Activated CD8-positive, alpha-beta memory T cell treated with anti-CD3 and anti-CD28 coated beads, Interleukin-2, amount 10 ng/mL, durations not matched to agents 7 days and 5 days (primary cell): ENCODE data around the gene RNF148. TPM values are rescaled to one million over a fixed set of nuclear protein-coding genes. Genes with fewer than 3 reads are reported as not detected.
"Not testable (repeated sequence)": the region's sequence is repeated elsewhere in the genome, so short reads cannot be mapped to it uniquely, and the experiment has no call there.

Experiments
- ATAC-seq: fragments of 150-1000 bp; cut with Tn5 transposase; one replicate; pipeline ENCODE4 v1.10.0; 2021; ENCODE audit warnings: moderate library complexity
- CTCF ChIA-PET: fragments of 350-600 bp; sonication (Branson Sonifier 250); formaldehyde crosslinking; loops from one replicate; lab custom pipeline; 2021; ENCODE audit warnings: antibody characterized with exemption; lab: Charles Lee
- DNase-seq: peaks from one replicate; pipeline ENCODE4 v3.0.0-alpha.2; 2020
- H3K27ac Mint-ChIP-seq: one replicate; pipeline ENCODE4 v1.8.0; 2021; ENCODE audit warnings: mild to moderate bottlenecking, mixed read lengths
- H3K27me3 Mint-ChIP-seq: one replicate; pipeline ENCODE4 v1.8.0; 2021; ENCODE audit warnings: mixed read lengths
- H3K36me3 Mint-ChIP-seq: one replicate; pipeline ENCODE4 v1.8.0; 2021; ENCODE audit warnings: mild to moderate bottlenecking, mixed read lengths
- H3K4me1 Mint-ChIP-seq: one replicate; pipeline ENCODE4 v1.8.0; 2021; ENCODE audit warnings: mixed read lengths
- H3K4me3 Mint-ChIP-seq: one replicate; pipeline ENCODE4 v1.8.0; 2021; ENCODE audit warnings: mild to moderate bottlenecking, moderate library complexity, mixed read lengths
- H3K9me3 Mint-ChIP-seq: one replicate; pipeline ENCODE4 v1.8.0; 2022; ENCODE audit warnings: low read depth, mixed read lengths
- total RNA-seq, 2 experiments: library from RNA; stranded (reverse); gene quantifications; one replicate each; pipeline ENCODE4 v1.2.3, GENCODE V29; 2021

Gene RNF148
- total RNA-seq, 2 experiments from 2014 or later: not detected

GRCh38 chr7:122682815-122683550 lies 19.7 kb downstream of the RNF148 start:
- CTCF ChIA-PET: no interaction called here
- ATAC-seq (no peak), DNase-seq (no peak)
- Mint-ChIP-seq H3K36me3 (no peaks in the 10 kb centered on the region), H3K27me3 (no peaks in the 10 kb centered on the region), H3K4me1 (no peaks in the 10 kb centered on the region), H3K27ac (no peak overlapping the region), H3K4me3 (no peak overlapping the region), H3K9me3 (peaks cover 2% of the 10 kb centered on the region)

GRCh38 chr7:122681186-122681585 lies 21.5 kb downstream of the RNF148 start:
- H3K9me3 Mint-ChIP-seq, CTCF ChIA-PET, H3K4me1 Mint-ChIP-seq, H3K36me3 Mint-ChIP-seq, ATAC-seq, H3K4me3 Mint-ChIP-seq, H3K27me3 Mint-ChIP-seq, DNase-seq, H3K27ac Mint-ChIP-seq: not testable (repeated sequence)

- H3K27me3 Mint-ChIP-seq: no peaks in the 10 kb centered on the region
- CTCF ChIA-PET: no interaction called here
- H3K36me3 Mint-ChIP-seq: no peaks in the 10 kb centered on the region
- H3K4me3 Mint-ChIP-seq: no peak overlapping the region
- H3K4me1 Mint-ChIP-seq: no peaks in the 10 kb centered on the region
- DNase-seq (no peak), ATAC-seq (no peak)
- peaks cover 2% of the 10 kb centered on the region for H3K9me3 Mint-ChIP-seq
- H3K27ac Mint-ChIP-seq: no peak overlapping the region
Observed at GRCh38 chr7:122679813-122680212, 22.9 kb downstream of the RNF148 start.

GRCh38 chr7:122679269-122679709 lies 23.4 kb downstream of the RNF148 start:
- DNase-seq, ATAC-seq, H3K4me1 Mint-ChIP-seq, H3K36me3 Mint-ChIP-seq, H3K9me3 Mint-ChIP-seq, H3K27ac Mint-ChIP-seq, H3K4me3 Mint-ChIP-seq, H3K27me3 Mint-ChIP-seq, CTCF ChIA-PET: not testable (repeated sequence)

GRCh38 chr7:122677149-122677548 lies 25.6 kb downstream of the RNF148 start:
- peaks cover 5% of the 10 kb centered on the region for H3K9me3 Mint-ChIP-seq
- no peak overlapping the region for H3K27ac Mint-ChIP-seq
- ATAC-seq (no peak), DNase-seq (no peak)
- H3K4me1 Mint-ChIP-seq: no peaks in the 10 kb centered on the region
- H3K36me3 Mint-ChIP-seq: no peaks in the 10 kb centered on the region
- no peak overlapping the region for H3K4me3 Mint-ChIP-seq
- CTCF ChIA-PET: no interaction called here
- no peaks in the 10 kb centered on the region for H3K27me3 Mint-ChIP-seq

- Mint-ChIP-seq H3K27ac (no peak overlapping the region), H3K4me3 (no peak overlapping the region), H3K27me3 (no peaks in the 10 kb centered on the region), H3K36me3 (no peaks in the 10 kb centered on the region), H3K9me3 (peaks cover 5% of the 10 kb centered on the region), H3K4me1 (no peaks in the 10 kb centered on the region)
- CTCF ChIA-PET: no interaction called here
- ATAC-seq: no peak
- DNase-seq: no peak
Observed at GRCh38 chr7:122676466-122676865, 26.3 kb downstream of the RNF148 start.

- CTCF ChIA-PET: no interaction called here
- no peak for ATAC-seq
Observed at GRCh38 chr7:122675621-122676020, 27.1 kb downstream of the RNF148 start.

GRCh38 chr7:122675011-122675410 lies 27.7 kb downstream of the RNF148 start:
- H3K27me3 Mint-ChIP-seq: no peaks in the 10 kb centered on the region
- H3K9me3 Mint-ChIP-seq: peaks cover 7% of the 10 kb centered on the region
- no peak for ATAC-seq
- no peak overlapping the region for H3K4me3 Mint-ChIP-seq
- no peaks in the 10 kb centered on the region for H3K4me1 Mint-ChIP-seq
- no peaks in the 10 kb centered on the region for H3K36me3 Mint-ChIP-seq
- CTCF ChIA-PET: no interaction called here
- H3K27ac Mint-ChIP-seq: no peak overlapping the region
- no peak for DNase-seq

More at GRCh38 chr7:122675621-122676020, 27.1 kb downstream of the RNF148 start:
- no peak overlapping the region for H3K27ac Mint-ChIP-seq
- H3K36me3 Mint-ChIP-seq: no peaks in the 10 kb centered on the region
- H3K27me3 Mint-ChIP-seq: no peaks in the 10 kb centered on the region
- DNase-seq: no peak
- no peak overlapping the region for H3K4me3 Mint-ChIP-seq
- peaks cover 7% of the 10 kb centered on the region for H3K9me3 Mint-ChIP-seq
- H3K4me1 Mint-ChIP-seq: no peaks in the 10 kb centered on the region

- Mint-ChIP-seq H3K27ac (no peak overlapping the region), H3K36me3 (no peaks in the 10 kb centered on the region), H3K9me3 (peaks cover 7% of the 10 kb centered on the region), H3K27me3 (no peaks in the 10 kb centered on the region), H3K4me3 (no peak overlapping the region), H3K4me1 (no peaks in the 10 kb centered on the region)
- ATAC-seq (no peak), DNase-seq (no peak)
- CTCF ChIA-PET: no interaction called here
Observed at GRCh38 chr7:122674502-122674901, 28.2 kb downstream of the RNF148 start.

GRCh38 chr7:122673951-122674350 lies 28.8 kb downstream of the RNF148 start:
- CTCF ChIA-PET: no interaction called here
- DNase-seq (no peak), ATAC-seq (no peak)
- Mint-ChIP-seq H3K4me3 (no peak overlapping the region), H3K4me1 (no peaks in the 10 kb centered on the region), H3K36me3 (no peaks in the 10 kb centered on the region), H3K9me3 (peaks cover 5% of the 10 kb centered on the region), H3K27ac (no peak overlapping the region), H3K27me3 (no peaks in the 10 kb centered on the region)

GRCh38 chr7:122672536-122672935 lies 30.2 kb downstream of the RNF148 start:
- H3K27me3 Mint-ChIP-seq: no peaks in the 10 kb centered on the region
- H3K36me3 Mint-ChIP-seq: no peaks in the 10 kb centered on the region
- DNase-seq: no peak
- ATAC-seq: no peak
- H3K4me3 Mint-ChIP-seq: no peak overlapping the region
- H3K9me3 Mint-ChIP-seq: peaks cover 5% of the 10 kb centered on the region
- CTCF ChIA-PET: no interaction called here
- no peaks in the 10 kb centered on the region for H3K4me1 Mint-ChIP-seq
- no peak overlapping the region for H3K27ac Mint-ChIP-seq

- H3K4me1 Mint-ChIP-seq: no peaks in the 10 kb centered on the region
- ATAC-seq: no peak
Observed at GRCh38 chr7:122663733-122664132, 39.0 kb downstream of the RNF148 start.

GRCh38 chr7:122658856-122659255 lies 43.9 kb downstream of the RNF148 start:
- CTCF ChIA-PET: no interaction called here

More at GRCh38 chr7:122663733-122664132, 39.0 kb downstream of the RNF148 start:
- peaks cover 7% of the 10 kb centered on the region for H3K9me3 Mint-ChIP-seq
- CTCF ChIA-PET: no interaction called here
- DNase-seq: no peak
- H3K36me3 Mint-ChIP-seq: no peaks in the 10 kb centered on the region
- no peak overlapping the region for H3K27ac Mint-ChIP-seq
- no peak overlapping the region for H3K4me3 Mint-ChIP-seq
- no peaks in the 10 kb centered on the region for H3K27me3 Mint-ChIP-seq

GRCh38 chr7:122653685-122654084 lies 49.0 kb downstream of the RNF148 start:
- H3K36me3 Mint-ChIP-seq: no peaks in the 10 kb centered on the region
- H3K9me3 Mint-ChIP-seq: peaks cover 5% of the 10 kb centered on the region
- no peak for ATAC-seq
- no peak overlapping the region for H3K27ac Mint-ChIP-seq
- no peak overlapping the region for H3K4me3 Mint-ChIP-seq
- H3K4me1 Mint-ChIP-seq: no peaks in the 10 kb centered on the region
- H3K27me3 Mint-ChIP-seq: no peaks in the 10 kb centered on the region
- CTCF ChIA-PET: no interaction called here
- DNase-seq: no peak

More at GRCh38 chr7:122658856-122659255, 43.9 kb downstream of the RNF148 start:
- peaks cover 12% of the 10 kb centered on the region for H3K9me3 Mint-ChIP-seq
- DNase-seq: no peak
- no peak overlapping the region for H3K4me3 Mint-ChIP-seq
- no peak overlapping the region for H3K27ac Mint-ChIP-seq
- no peaks in the 10 kb centered on the region for H3K36me3 Mint-ChIP-seq
- H3K4me1 Mint-ChIP-seq: no peaks in the 10 kb centered on the region
- no peak for ATAC-seq
- H3K27me3 Mint-ChIP-seq: no peaks in the 10 kb centered on the region
